ENCODE results near the gene FGF19.

GRCh38 chr11:69703453-69703767 is 412 bp downstream of the FGF19 start:
- no peak for TF ChIP-seq CTCF (conservative IDR thresholded peaks at IDR 0.05 in 1 of 2, IDR thresholded peaks at IDR 0.05 in 1 of 2; ENCODE audit: low read depth in 1 of 2, low read length in 2 of 2)
- TF ChIP-seq EZH2 (IDR thresholded peaks at IDR 0.05; ENCODE audit: low read length, missing control alignments) = no peak

Data from fibroblast of lung (primary cell).